GM04504 (cell line): ENCODE results near the gene TTI1.
A peak's percentile ranks its signal among the peaks of the same experiment; 100 is the strongest.
"Not testable (repeated sequence)": the region's sequence is repeated elsewhere in the genome, so short reads cannot be mapped to it uniquely, and the experiment has no call there.

Source experiments
- DNase-seq: peaks from one replicate; pipeline ENCODE4 v3.0.0-alpha.2; 2012; ENCODE audit warnings: low read depth

The TTI1 gene

GRCh38 chr20:38009416-38009815 lies 23.8 kb downstream of the TTI1 start:
- DNase-seq = not testable (repeated sequence)

GRCh38 chr20:38008233-38008944 lies 24.9 kb downstream of the TTI1 start:
- no peak for DNase-seq

GRCh38 chr20:38007526-38007925 lies 25.7 kb downstream of the TTI1 start:
- DNase-seq = no peak

- DNase-seq = no peak
Measured at GRCh38 chr20:38005903-38006302, 27.4 kb downstream of the TTI1 start.

- no peak for DNase-seq
Measured at GRCh38 chr20:38004416-38004815, 28.8 kb downstream of the TTI1 start.

- no peak for DNase-seq
Measured at GRCh38 chr20:38002422-38002821, 30.8 kb downstream of the TTI1 start.

GRCh38 chr20:38001981-38002380 lies 31.3 kb downstream of the TTI1 start:
- DNase-seq = no peak

- no peak for DNase-seq
Measured at GRCh38 chr20:38001173-38001875, 31.9 kb downstream of the TTI1 start.

- no peak for DNase-seq
Measured at GRCh38 chr20:38000293-38000692, 33.0 kb downstream of the TTI1 start.

- DNase-seq = no peak
Measured at GRCh38 chr20:37999526-38000263, 33.6 kb downstream of the TTI1 start.

- no peak for DNase-seq
Measured at GRCh38 chr20:37997516-37997915, 35.7 kb downstream of the TTI1 start.

- no peak for DNase-seq
Measured at GRCh38 chr20:37995856-37996605, 37.2 kb downstream of the TTI1 start.

- DNase-seq = no peak
Measured at GRCh38 chr20:37994512-37994911, 38.7 kb downstream of the TTI1 start.

GRCh38 chr20:37992802-37993409 lies 40.4 kb downstream of the TTI1 start:
- DNase-seq = peak; percentile 67

GRCh38 chr20:37991908-37992307 lies 41.3 kb downstream of the TTI1 start:
- no peak for DNase-seq

- DNase-seq = no peak
Measured at GRCh38 chr20:37991157-37991866, 41.9 kb downstream of the TTI1 start.

GRCh38 chr20:37990571-37991151 lies 42.6 kb downstream of the TTI1 start:
- DNase-seq = peak; percentile 38

GRCh38 chr20:37989601-37990295 lies 43.5 kb downstream of the TTI1 start:
- DNase-seq = no peak

- no peak for DNase-seq
Measured at GRCh38 chr20:37988306-37988954, 44.8 kb downstream of the TTI1 start.
